GM19397 (cell line): ENCODE data around the gene PHKB.

Experiments used
- ATAC-seq: cut with Tn5 transposase; IDR thresholded peaks from one replicate; pipeline ENCODE4 v1.9.1; 2021; ENCODE audit warnings: mild to moderate bottlenecking, moderate library complexity; ENCODE audit not compliant: unreplicated experiment

The PHKB gene

GRCh38 chr16:47725188-47725695 lies 264.1 kb downstream of the PHKB start:
- ATAC-seq: no peak

GRCh38 chr16:47726031-47726675 lies 265.0 kb downstream of the PHKB start:
- no peak for ATAC-seq

DNA sequence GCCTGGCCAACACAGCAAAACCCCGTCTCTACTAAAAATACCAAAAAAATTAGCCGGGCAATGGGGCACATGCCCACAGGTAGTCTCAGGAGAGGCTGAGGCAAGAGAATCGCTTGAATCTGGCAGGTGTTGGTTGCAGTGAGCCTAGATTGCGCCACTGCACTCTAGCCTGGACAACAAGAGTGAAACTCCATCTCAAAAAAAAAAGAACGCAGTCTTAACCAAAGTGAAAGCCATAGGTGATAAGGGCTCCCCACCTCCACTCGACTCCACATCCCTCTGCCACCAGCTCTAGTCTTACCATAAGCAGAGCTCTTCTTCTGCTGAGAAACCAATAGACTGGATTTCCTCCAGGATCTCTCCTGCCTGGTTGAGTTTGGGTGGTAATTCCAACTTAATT lies 266.0 kb downstream of the PHKB start:
- no peak for ATAC-seq

- ATAC-seq: peak; percentile 61
Measured at GRCh38 chr16:47728205-47728604, 267.1 kb downstream of the PHKB start.

GRCh38 chr16:47729701-47730100 lies 268.6 kb downstream of the PHKB start:
- no peak for ATAC-seq

GRCh38 chr16:47731252-47731651 lies 270.1 kb downstream of the PHKB start:
- no peak for ATAC-seq

DNA sequence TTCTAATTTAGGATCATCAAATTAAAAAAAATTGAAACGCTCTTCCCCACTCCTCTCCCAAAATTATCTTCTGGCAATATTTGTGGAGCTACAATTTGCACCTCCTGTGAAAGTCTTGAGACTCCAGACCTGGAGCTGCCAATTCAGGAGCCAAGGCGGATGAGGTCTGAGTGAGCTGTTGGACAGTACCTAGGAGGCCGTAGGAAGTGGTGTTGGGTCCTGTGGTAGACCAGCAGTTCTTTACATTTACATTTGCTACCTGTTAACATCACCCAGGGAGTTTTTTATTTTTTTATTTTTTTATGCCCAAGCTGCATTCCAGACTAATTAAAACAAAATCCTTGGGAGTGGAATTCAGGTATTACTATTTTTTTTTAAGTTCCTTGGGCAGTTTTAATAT lies 271.0 kb downstream of the PHKB start:
- no peak for ATAC-seq

DNA sequence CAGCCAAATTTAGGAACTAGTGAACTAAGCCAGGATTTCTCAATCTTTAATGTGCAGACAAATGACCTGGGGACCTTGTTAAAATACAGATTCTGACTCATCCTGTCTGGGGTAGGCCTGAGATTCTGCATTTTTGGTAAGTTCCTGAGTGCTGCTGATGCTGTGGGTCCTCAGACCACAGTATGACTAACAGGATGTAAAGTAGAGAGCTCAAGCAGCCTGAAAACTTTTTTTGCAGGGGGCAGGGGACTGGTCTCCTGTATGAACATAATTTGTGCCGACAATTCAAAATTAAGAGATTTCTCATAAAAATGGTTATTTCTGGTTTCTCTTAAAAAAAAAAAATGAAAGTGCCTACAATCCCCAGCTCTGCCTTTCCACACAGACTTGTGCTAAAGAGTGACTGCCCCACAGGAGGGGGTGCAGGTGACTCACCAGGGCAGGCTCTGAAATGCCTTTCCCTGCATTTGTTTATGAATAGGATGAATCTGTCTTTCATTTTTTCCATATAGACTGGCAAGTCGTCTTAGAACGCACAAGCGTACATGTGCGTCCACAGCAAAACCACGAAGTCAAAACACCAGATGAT lies 271.5 kb downstream of the PHKB start:
- no peak for ATAC-seq

DNA sequence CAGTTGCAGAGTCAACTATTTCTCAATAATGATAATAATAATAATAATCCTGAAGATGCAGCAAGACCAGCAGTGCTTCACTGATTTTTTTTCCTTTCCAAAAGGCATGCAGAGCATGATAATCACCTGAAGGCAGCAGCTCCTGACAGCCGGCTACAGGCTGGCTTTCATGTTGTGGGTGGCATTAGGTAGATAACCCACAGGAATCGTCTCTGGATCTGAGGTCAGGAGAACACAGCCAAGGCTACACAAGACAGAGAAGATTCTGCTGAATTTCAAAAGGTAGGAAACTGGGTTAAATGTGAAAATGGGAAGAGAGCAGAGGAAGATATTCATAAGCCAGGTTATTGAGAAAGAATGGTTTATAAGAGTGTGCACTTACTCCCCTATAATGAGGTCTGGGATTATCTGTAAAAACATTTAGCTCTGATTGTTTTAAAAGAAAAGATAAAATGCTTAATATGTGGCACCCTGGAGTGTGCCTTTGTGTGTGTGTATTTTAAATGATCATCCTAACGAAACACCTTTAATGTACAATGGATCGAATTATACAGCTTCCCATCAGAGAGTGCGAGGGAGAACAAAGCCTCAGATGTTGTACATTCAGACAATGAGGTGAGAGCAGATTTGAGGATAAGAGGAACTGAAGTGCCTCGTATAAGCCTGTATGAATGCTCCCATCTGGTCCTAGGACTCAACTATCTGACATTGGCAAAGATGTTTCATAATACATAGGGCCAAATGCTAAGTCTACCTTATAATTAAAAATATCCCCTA lies 273.1 kb downstream of the PHKB start:
- ATAC-seq: no peak

DNA sequence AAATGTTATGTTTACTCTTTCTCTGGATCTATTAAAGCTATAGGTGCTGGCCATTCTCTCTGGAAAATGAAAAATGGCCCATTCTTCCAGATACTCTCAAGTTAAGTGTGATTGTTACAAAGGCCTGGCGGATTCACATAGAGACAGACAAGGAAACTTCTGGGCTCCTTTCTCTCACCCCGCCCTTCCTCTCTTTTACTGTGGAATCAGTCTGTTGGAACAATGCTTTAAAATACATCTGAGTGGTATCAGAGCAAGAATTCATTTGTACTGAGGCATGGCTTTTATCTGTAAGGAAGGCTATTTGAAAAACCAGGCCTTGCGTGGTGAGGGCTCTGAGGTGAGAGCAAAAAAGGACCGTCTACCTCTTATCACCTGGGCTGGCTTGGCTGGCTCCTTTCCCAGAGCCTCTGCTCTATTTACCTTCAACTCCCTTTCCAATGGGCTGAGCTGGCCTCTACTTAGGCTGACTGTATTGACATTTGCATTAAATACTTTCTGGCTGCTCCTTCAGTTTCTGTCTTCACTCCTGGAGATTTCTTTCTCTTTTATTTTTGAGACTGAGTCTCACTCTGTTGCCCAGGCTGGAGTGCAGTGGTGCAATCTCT lies 274.0 kb downstream of the PHKB start:
- ATAC-seq: no peak

GRCh38 chr16:47750371-47750770 lies 289.2 kb downstream of the PHKB start:
- ATAC-seq: no peak
